Measurements from ENCODE around the gene FGF14. TPM values are rescaled to one million over a fixed set of nuclear protein-coding genes. Genes with fewer than 3 reads are reported as not detected.
"Not testable (repeated sequence)": the region's sequence is repeated elsewhere in the genome, so short reads cannot be mapped to it uniquely, and the experiment has no call there.

FGF14 gene
- polyA plus RNA-seq, 5 donors: 0.49 to 1.2 (median 0.62) TPM

DNA sequence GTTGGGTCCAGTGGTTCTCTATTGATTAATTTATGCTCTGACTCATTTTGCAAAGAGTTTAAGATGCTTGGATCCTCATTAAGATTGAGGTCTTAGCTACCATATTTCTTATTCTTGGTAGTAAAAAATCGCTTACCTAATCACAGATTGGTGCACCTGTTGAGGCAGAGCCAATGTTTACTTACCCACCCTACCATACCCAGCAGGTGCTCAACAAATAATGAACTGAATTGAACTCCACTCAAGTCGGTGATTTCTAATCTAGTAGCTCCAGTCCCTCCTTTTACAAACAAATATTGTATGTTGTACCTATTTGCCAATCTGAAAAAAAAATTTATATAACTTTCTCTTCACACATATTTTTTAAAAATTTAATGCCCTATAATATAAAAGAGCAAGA is 361.0 kb downstream of the FGF14 start:
- no peak for DNase-seq

DNA sequence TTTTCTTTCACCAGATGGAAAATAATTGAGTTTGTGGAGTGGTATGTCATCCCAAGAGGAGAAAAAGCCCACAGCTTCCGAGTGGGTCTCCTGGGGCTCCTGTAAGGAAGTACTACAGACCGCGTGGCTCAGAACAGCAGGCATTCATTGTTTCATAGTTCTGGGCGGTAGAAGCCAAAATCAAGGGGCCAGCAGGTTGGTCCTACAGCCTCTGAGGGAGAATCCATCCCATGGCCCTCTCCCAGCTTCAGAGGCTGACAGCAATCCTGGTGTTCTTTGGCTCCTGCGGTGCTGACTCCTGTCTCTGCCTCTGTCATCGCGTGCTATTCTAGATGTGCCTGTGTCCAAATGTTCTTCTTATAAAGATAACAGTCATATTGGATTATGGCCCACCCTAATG is 362.6 kb downstream of the FGF14 start:
- DNase-seq: no peak

DNA sequence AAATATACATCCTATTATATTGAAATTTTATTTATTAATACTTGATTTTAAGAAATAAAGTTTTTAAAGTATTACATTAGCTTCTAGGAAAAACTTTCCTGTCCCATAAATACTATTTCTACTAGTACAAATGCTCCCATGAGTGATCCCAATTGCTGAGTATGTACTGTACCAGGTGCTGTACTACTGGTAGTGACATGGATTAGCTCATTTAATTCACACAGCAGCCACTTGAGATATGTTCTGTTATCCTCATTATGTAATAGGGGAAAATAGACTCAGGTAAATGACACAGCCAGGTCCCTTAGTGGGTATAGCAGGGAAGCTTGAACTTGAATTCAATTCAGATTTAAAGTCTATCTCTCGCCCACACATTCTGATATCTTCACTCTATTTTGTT is 363.1 kb downstream of the FGF14 start:
- DNase-seq: no peak

DNA sequence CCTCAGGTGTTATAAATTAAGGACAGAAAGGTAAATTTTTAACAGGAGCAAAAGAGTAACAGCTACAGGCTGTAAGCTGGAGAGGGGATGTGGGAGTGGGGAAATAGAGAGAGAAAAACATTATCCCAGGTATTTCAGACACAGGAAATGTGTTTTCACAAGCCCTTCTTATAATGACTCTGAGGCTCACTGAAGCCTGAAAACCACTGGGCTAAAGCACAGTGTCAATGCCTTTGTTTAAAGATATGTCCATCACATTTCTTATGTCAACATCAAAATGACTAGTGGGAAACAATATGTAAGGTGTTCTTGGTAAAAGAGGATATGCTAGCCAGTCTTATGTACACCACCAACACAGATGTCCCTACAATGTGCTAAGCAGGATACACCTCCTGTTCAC is 365.9 kb downstream of the FGF14 start:
- DNase-seq: no peak

DNA sequence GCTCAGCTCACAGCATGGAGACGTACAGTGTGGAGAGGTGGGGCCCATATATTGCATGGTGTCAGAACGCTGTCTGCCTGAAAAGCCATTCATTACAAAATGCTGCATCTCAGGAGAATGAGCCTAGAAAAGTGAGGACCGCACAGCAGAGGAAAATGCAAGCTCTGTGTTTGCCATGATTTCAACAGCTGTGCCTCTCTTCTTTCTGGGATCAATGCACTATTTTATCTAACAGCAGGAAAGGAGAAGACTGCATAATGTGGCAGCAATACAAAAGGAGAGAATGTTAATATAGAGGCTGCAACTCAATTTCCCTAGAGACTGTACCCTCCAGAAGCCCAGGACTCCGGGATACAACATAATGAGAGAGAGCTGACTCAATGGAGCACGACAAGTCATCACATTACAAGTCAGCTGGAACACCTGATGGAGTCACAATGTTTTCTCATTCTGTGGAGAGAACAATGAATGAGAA is 368.0 kb downstream of the FGF14 start:
- DNase-seq: no peak

DNA sequence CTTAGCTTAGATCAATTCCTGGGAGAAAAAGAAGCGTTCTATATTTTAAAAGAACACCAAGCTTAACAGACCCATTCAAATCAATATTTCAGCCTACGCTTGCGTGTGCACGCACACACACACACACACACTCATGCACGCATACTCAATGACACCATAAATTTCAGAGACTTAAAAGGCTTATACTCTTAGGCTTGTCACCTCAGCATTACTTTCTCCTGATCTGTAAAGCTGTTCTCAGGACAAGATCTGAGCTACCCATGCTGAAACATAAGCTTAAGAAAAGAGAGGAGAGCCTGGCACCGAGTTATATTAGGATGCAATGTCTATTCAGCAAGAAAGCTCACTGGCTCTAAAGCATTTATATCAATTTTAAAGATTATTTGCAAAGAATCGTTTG is 368.5 kb downstream of the FGF14 start:
- DNase-seq: no peak

DNA sequence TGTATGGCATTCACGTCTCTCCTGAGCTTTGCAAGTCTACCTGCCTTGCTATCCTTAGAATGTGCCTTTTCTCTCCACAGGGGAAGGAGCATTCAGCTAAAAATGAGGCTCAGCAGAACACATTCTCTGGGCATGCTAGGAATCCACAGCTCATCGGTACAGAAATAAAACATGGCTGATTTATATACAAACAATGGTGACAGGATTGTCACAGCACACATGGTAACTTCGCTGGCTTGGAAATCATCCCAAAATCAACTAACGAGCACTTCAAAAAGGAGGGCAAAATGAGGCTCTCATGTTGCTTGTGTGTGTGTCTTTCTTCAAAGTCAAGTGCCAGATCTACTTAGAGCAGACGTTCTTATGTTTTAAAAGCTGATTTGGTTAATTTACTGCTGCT is 373.0 kb downstream of the FGF14 start:
- no peak for DNase-seq

DNA sequence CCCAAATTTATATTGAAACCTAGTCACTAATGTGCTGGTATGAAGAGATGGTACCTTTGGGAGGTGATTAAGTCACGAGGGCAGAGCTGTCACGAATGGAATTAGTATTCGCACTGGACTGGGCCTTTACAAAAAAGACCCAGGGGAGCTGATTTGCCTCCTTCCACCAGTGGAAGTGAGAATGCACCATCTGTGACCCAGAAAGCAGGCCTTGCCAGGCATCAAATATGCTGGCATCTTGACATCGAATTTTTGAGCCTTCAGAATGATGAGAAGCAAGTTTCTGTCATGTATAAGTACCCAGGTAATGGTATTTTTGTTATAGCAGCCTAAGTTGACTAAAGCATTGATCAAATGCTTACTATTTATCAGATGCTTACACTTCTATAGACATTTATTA is 373.6 kb downstream of the FGF14 start:
- DNase-seq: no peak

DNA sequence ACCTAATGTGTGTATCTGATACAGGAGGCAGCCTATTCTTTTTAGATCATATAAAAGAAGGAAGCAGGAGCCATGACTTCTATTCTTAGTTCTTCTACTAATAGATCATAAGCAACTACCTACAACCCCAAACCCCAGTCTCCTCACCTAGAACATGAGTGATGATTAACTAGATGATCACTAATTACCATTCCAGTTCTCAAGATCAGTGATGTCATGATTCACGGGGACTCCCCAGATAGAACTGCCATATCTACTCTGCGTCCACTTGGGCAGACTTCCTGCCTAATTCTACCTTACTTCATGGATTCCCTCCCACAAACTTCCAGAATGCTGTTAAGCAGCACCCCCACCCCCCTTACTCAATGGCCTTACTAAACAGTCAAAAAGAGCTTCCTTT is 380.1 kb downstream of the FGF14 start:
- no peak for DNase-seq

DNA sequence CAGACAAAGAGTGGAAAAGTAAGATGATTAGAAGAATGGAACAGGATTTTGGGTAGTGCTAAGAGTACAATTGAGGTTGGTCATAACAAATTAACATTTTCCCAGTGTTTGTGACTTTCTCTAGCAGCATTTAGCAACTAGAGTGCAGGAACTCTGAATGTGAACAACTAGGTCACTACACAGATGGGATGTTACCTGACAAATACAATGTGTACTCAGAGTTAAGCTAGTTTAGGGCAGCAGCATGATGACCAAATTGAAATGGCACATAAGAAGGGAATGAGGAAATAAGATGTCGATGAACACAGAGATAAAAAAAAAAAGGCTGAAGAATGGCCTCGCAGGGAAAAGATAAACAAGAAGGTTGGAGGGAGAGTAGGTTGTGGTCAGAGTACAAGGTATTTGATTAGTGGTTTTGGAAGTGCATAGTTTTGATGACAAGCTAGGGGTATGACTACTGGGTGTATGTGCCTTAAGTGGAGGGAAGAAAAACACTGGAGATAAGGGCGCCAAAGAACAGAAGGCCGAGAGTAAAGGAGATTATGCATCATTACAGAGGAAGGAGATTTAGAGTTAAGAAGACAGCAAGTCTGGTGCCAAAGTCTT is 381.1 kb downstream of the FGF14 start:
- DNase-seq: no peak

DNA sequence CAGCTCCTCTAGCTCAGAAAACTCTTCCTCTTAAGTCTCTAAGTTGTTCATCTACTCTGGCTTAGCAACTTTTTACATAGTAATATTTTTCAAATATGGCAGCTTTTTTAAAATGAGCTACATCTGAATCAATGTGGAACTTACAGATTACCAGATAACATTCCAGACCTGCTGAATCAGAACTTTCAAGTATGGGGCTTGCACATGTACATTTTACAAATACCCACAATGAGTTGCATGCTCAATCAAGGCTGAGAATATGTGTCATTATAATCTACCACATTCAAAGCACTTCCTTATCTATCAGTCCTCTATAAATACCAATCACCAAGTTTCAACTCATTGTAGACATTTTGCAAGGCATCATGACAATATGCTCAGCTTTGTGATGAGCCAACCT is 383.1 kb downstream of the FGF14 start:
- no peak for DNase-seq

DNA sequence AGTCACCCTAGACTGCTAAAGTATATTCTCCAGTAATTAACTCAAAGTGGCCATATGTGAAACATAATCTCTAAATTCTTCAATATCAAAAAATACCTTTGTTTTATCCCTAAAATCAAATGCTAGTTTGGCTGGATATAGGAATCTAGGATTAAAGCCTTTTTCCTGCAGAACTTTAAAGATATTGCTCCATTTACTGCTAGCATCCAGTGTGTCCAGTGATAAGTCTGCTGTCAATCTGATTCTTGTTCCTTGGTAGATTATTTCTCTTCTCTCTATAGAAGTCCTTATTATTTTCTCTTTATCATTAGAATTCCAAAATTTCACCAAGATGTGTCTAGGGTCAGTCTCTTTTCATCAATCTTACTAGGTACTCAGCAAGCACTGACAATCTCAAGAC is 384.6 kb downstream of the FGF14 start:
- DNase-seq: no peak

DNA sequence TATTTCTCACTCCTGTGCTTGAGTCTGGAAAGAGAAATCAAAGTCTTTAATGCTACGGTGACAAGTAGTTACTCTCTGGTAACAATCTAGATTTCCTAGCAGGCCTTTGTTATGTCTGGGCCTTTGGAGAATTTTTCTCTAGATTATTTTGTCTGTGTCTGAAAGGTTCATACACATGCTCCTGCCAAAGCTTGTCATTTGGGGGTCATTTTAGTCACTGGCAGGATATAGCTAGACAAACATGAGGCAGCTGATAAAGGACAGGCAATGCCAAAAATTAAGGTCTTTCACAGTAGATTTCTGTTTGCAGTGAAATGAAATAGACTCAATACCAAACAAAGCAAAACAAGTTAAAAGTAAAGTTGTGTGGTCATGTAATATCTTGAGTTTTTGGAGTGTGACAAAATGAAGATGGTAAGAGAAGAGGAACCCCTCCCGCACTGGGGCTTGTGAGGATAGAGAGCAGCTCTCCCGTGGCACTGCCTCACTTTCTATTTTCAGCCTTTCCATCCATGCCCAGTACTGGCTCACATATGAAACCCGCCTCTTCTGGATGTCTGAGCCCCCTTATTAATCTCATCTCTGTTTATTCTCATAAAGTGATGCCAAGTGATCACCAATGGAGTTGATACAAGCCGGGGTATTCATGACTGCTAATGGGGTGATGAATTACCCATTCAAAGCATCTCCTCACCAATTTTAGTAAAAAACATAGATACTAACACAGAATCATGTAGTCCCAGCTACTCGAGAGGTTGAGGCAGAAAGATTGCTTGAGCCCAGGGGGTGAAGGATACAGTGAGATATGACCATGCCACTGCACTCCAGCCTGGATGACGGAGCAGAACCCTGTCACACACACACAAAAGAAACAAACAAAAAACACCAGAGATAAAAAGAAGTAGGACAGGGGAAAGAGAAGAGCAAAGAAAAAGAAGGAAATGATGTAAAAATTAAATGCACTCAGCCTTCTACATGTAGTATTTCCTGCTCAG is 389.3 kb downstream of the FGF14 start:
- DNase-seq: no peak

DNA sequence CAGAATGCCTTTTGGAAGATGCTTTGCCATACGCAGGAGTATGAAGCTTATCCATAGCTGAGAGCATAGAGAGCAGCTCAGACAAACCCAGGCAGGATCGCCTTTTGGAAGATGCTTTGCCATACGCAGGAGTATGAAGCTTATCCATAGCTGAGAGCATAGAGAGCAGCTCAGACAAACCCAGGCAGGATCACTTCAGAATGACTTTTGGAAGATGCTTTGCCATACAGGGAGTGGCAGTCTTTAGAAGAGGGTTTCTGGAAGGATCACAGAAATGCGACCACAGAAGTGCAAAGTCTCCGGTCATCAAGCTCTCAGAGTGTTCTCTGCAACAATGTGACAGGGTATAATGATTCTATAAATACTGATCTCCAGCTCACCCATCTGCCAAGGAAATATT is 390.4 kb downstream of the FGF14 start:
- not testable (repeated sequence) for DNase-seq

DNA sequence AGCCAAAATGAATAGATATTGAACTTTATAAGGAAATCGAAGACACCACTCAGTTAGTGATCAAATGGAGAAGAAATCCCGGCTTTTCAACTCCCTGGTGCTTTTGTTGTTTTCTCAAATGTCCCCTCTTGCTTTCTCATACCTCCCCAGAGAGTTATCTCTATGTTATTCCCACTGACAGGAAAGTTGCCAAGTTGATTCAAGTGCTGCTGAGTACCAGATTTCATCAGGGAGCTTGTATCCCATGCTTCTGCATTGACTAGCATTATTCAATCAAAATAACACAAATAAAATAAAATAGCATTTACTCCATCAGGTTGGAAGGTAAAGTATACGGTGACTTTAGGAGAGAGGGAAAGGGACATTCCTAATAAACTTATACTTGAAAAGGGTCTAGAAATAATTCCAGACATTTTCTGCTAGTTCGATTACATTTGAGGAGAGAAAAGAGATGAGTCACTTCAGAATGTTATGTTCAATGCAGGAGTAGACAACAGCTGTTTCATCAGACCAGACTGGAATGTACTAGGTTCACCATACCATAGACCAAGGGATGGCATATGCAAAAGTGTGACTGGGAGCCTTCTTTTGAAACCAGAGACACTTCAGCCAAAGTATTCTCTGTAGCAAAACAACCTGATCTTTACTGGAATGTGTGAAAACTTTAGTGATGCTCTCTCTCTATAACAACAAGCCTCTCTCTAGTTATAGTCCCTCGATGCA is 397.8 kb downstream of the FGF14 start:
- no peak for DNase-seq

DNA sequence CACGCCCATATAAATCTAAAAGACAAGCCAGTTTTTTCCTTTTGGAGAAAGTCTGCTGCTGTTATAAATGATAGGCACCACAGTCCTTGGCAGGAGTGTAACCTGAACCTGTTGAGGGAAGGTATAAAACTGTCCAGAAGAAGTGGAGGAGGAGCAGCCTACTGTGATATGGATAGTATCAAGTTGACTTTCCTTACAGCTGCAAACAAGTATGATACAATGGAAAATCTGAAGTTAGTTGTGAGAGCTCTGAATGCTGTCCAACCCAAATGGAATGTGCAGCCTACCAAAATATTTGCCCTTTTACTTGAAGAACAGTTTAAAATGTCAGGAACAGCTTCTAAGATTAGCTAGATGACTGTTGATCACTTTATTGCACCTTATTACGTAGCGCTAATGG is 399.6 kb downstream of the FGF14 start:
- DNase-seq: no peak

DNA sequence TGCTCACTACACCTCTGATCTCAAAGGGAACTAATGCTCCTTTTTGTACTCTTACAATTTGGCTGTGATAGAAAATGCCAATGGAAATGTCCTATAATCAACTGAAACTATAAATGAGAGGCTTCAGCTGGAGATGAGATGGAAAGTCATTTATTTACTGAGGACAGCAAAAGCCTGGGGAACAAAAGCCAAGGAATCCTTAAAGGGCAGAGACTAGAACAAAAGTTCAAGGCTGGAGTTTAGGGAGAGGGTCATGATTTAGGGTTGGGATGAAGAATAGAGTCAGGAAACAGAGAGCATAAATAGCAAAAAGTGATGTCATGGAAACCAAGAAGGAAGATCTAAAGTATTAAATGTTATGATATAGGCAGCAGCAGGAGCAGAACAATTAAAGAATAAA is 401.1 kb downstream of the FGF14 start:
- no peak for DNase-seq

DNA sequence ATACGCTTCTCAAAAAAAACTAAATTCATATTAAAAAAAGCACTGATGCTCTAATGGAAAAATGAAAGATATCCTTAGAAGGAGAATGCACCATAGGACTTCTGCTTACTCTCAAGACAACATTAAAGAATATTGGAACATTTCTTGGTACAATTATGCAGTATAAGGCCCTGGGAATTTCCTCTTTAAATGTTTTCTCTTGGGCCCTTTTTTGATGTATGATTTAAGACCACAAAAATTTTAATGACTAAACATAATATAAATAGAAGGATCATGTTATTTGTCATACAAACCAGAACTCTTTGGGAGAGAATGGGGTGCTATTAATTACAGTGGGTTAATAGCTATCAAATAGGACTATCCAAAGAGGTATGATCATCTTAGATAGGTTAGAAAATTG is 403.7 kb downstream of the FGF14 start:
- DNase-seq: no peak

DNA sequence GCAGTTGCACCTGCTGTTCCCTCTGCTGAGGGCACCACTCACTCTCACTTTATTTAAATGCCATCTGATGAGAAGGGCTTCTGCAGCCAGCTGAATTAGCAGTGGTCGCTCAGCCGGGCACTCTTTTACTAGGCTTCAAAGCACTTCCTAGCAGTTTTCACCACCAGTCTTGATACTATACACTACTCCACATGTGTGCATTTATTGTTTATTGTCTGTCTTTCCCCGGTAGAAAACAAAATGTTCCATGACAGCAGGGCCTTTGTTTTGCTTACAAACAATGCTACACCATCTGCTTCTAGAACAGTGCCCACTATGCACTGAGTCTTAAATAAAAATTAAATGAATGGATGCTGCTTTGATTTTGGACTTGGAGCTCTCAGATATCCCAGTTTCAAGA is 404.9 kb downstream of the FGF14 start:
- no peak for DNase-seq

DNA sequence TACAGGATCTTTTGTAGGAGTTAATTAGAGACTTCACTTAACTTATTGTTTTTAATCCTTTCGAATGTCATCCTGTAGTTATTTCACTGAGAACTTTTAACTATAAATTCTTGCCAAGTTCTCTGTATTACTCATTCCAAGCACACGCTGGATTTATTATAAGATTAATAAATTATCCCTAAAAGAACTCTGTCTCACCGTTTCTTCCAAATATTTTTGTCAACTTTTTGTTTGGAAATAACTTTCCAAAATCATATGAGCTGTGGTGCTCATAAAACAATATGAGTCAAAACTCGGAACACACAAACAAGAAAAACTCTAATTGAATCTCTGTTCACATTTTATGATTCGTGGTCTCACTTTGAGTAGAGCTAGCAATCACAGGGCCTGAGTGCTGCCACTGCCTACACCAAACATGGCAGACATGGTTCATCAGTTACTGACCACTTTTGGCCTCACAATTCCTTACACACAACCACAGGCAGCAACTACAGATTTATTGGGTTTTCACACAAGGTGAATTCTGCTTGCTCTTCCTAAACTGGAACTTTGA is 412.0 kb downstream of the FGF14 start:
- DNase-seq: no peak

DNA sequence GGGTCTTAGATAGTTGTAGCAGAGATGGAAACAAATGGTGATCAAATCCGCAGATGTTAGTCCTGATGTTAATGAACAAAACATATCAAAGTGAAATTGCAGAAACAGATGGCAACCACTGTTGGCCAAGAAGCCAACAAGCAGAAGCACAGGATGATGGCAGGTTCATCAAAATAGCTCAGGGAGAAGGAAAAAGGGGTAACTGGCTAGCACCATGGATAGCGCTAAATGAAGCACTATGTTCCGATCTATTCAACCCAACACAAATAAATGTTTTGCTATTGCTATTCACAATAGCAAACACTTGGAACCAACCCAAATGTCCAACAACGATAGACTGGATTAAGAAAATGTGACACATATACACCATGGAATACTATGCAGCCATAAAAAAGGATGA is 413.7 kb downstream of the FGF14 start:
- no peak for DNase-seq

DNA sequence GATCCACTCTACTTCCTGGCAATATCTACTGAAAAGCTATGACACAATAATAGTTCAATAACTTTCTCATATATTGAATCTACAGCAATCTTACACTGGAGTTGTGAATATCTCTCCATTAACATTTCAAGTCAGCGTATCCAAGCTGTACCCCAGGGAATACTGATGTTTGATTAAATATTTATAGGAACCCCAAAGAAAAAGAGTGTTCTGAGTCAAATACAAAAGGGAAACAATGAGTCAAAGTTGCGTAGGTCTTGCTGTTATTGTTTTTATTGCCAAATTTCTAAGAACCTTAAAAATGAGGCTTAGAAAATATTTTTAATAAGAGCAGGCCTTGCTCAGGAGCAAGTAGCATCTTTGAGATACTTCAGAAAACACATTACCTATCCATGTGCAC is 415.5 kb downstream of the FGF14 start:
- DNase-seq: no peak

All from right lung (tissue), 5 donors.